GM20431 (cell line): ENCODE measurements around the gene EPHB6.

Experiments
- in situ Hi-C: fragments of 300-500 bp; cut with MseI, MboI; formaldehyde crosslinking; loops from one replicate; pipeline ENCODE4 v1.15.0; 2020; ENCODE audit warnings: low sequenced_read_pairs; ENCODE audit not compliant: unreplicated experiment

Gene EPHB6

DNA sequence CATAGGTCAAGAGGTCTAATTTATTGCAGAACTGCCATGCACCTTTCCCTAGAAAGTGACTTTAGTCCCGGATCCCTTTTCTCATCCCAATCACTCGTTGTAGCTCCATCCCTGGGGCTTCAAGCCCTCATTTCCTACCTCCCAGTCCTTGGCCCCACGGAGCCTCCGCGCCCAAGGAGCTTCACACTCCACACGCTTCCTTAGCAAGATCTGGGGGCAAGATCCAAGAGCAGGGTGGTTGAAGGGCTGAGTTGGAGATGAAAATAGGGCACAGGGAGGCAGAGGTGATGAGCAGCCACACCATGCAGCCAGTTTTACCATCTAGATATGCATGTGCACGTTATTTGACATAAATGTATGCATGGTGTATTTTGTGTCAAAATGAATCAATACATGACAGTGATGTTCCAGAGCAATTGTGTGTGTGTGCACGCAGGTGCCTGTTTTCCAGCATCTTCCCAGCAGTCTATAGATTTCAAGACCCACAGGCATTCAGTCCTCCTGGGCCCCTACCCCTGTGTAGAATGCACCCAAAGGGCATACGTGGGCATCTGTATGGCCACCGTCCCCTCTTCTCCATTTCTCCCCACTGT lies 36.7 kb downstream of the EPHB6 start:
- in situ Hi-C loops: loop anchor here (25.0 kb wide), 1 partner anchor 321 kb away; the partner anchor contains the start of gene TAS2R40

DNA sequence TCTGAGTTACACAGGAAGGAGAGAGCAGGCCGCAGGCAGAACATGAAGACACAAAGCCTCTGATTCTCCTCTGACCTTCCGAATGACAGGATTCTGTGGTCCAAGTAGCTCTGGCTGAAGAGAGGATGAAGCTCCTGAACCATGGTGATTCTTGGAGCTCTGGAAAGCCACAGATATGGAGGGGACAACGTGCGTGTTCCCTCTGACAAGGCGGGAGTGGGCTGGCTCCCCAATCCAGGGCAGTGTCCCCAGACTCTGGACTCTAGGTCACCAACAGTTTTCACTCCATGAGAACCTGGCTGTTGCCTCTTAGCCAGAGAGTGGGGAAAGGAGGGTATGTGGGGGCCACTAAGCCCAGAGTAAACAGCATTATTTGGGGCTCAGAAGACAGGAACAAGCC lies 38.1 kb downstream of the EPHB6 start:
- in situ Hi-C loops: loop anchor here (25.0 kb wide), 1 partner anchor 319 kb away; the partner anchor contains the start of gene TAS2R40

DNA sequence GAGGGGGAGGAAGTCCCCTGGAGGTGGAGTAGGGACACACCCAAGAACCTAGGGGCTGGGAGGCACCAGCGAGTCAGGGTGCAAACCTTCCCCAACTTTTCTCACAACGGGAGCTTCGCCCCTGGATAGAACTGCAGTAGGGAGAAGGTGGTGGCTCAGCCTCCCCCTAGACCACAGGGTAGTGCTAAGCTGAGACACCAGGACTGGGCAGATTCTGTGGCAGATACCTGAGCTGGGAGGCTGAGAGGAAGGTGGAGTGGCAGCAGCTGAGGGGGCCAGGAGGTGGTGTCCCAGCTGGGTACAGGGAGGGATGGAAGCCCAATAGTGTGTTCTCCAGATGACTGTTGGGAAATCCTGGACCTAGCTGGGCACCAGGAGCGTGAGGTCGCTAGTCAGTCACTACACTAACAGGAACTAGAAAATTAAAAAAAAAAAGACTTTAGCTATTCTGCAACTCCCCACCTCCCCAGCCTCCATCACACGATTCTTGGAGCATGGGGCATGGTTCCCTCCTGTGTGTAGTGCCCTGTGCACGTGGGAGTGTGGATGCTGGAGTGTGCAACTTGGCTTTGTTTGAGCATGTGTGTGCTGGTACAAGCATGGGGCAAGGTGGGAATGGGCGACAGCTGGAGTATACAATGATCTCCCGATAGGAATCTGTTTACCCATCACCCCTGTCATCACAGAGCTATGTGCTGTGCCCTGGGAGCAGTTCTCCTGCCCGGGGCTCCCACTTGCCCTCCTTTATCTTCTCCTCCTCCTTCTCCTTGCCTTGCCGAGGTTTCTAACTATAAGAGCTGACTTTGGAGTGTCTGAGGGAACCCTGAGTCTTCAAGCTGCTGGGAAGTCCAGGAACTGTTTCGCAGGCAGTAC lies 39.5 kb downstream of the EPHB6 start:
- in situ Hi-C loops: loop anchor here (25.0 kb wide), 1 partner anchor 318 kb away; the partner anchor contains the start of gene TAS2R40

DNA sequence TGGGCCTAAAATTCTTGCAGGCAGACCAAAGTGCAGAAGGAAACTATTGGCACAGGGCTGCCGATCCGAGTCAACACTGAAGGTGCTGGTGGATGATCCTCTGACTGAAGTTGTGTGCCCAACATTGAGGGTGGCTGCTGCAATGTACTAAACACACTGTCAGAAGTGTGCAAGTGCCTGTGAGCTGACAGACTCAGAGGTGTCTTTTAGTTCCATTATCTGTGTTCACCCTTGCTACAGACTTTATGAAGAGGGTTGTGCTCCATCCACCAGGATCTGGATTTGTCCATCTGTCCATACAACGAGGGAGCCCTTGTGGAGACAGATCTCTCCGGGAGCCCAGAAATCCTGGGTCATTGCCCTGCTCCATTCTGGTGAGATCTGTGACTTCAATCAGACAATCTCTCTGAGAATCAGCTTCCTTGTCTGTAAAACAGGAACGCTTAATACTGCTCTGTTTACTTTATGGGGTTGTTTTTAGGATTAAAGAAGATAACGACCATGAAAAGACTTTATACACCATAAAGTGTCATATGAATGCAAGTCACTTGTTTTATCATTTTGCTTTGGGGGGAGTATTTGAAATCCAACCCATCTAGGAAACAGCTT lies 40.2 kb downstream of the EPHB6 start:
- in situ Hi-C loops: loop anchor here (25.0 kb wide), 1 partner anchor 317 kb away; the partner anchor contains the start of gene TAS2R40

DNA sequence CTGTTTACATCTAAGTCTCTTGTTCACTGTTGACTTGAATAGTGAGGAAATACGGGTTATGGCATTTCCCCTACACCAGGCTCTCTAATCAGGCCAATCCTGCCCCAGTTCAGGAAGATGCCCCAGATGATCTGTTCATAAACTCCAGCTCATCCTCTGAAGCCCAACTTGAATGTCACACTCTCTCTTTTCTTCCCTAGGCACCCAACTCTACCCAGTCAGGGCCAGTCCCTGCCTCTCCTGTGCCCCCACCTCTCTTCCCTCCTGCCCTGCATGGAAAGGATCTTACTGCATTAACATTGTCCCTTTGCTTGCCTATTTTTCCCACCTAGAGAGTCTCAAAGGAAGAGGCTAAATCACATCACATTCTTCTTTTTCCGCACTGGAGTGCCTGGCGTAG lies 41.3 kb downstream of the EPHB6 start:
- in situ Hi-C loops: loop anchor here (25.0 kb wide), 1 partner anchor 316 kb away; the partner anchor contains the start of gene TAS2R40

DNA sequence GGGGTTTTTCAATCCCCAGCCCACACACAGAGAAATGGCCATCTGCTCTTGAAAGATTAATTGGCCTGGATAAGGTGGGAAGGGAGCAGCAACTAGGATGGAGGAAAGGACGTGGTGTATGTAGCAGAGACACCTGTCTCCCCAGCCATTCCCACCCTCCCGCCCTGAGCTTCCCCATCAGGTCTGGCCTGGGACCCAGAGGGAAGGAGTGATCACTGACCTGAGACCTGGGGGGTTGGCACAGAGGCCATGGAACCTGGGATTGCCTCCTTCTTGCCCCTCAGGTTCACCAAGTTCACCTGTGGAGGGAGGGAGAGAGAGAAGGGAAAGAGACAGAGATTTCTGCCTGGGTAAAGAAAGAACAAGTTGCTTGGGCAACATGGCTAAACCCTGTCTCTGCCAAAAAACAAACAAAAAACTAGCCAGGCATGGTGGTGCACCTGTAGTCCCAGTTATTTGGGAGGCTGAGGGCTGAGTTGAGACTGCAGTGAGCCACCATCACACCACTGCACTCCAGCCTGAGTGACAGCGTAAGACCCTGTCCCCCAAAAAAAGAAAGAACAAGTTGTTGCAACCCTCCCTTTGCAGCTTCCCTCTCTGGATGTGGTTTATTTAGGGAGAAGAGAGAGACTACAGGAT lies 42.0 kb downstream of the EPHB6 start:
- in situ Hi-C loops: loop anchor here (25.0 kb wide), 1 partner anchor 315 kb away; the partner anchor contains the start of gene TAS2R40

DNA sequence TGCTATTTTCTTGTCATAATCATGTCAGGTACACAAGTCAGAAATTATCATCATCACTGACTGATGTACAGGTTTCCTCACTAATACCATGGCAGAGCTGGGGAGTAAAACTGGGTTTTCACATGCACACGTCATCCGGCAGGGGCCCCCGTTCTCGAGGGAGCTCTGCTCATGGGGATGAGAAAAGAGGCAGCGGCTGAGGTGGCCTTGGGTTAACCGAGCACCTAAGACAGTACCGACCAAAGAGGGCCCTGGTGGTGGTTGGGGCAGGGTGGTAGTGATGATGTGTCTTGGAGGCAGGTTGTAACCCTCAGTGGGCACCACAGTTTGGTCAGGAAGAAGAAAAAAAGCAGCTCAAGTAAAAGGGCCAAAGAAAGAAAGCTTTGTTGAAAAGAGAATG lies 42.8 kb downstream of the EPHB6 start:
- in situ Hi-C loops: loop anchor here (25.0 kb wide), 1 partner anchor 315 kb away; the partner anchor contains the start of gene TAS2R40

DNA sequence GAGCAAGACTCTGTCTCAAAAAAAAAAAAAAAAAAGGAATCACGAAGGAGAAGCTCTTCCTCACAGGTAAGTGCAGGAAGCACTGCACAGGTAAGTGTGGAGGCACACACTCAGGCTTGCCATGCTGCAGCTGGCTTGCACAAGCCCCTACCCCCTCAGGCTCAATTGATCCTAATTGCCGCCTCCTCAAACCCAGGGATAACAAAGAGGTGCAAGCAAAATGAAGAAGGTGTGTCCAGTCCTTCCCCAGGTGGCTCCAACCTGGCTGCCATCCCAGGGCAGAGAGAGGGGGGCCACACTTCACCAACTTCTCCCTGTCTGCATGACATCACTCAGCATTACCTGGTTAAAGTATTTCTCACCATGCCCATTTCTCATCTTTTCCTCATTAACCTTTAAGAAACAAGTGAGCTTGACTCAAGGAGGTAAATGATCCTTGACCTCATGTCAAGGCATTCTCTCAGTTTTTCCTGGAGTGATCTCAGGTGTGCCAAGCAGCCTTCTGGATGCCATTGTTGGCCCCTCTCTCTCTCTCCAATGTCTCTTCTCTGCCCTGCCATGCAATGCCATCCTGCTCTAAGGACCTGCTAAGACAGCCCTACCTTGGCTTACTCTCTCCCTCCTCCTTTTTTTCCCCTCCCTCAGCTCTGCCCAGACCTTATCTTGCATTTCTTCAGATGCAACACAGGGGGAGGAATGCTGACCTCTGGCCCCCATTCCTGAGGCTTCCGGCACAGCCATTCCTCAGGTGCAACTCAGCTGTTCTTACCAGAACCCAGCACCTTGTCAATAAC lies 43.7 kb downstream of the EPHB6 start:
- in situ Hi-C loops: loop anchor here (25.0 kb wide), 1 partner anchor 314 kb away; the partner anchor contains the start of gene TAS2R40

DNA sequence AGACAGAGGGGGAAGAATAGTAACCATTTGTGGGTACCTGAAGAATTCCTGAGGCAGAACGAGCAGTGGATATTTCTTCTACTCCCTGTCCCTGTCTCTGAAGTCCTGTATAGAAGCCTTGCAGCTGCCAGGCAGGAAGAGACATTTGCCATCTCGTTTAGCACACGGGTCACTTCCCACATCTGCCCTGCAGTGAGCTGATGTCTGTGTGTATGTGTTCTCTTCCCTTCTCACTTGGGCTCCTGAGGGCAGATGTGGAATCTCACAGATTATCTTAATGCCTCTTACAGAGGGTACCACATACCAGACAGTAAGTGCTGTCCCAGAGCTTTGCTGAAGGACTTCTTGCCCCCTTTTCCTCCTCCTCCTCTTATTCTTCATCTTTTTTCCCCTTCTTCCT lies 44.8 kb downstream of the EPHB6 start:
- in situ Hi-C loops: loop anchor here (25.0 kb wide), 1 partner anchor 313 kb away; the partner anchor contains the start of gene TAS2R40

DNA sequence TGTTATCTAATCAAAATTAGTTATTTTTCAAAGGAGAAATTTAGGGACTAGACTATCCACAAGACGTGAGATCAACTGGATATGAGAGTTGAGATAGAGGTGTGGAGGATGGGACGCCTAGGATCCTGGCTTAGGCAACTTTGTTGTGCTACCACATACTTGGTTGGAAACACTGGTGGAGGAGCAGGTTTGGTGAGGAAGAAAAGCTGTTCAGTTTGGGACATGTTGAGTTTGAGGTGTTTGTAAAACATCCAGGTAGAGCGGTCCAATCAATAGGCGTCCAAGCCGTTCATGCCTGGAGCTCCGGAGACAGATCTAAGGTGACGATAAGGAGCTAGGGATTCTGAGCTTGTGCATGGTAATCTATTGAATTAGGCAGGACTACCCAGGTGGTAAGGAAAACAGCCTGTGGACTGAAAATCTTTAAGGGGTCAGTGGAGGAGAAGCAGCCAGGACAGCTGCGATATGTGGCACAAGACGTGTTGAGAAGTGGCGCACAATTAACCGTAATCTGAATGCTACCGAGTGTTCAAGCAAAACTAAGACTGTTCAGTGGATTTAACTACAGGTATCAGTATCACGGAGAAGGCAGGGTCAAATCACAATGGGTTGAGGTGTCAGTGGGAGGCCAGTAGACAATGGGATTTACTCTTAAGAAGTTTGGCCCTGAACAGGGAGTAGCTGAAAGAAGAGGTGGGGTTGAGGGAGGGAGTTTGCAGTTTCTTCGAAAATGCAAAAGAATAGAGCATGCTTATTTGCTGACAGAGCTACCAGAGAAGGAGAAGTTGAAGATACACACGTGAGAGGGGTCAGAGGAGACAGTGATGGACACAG lies 46.8 kb downstream of the EPHB6 start:
- in situ Hi-C loops: no loop called here

DNA sequence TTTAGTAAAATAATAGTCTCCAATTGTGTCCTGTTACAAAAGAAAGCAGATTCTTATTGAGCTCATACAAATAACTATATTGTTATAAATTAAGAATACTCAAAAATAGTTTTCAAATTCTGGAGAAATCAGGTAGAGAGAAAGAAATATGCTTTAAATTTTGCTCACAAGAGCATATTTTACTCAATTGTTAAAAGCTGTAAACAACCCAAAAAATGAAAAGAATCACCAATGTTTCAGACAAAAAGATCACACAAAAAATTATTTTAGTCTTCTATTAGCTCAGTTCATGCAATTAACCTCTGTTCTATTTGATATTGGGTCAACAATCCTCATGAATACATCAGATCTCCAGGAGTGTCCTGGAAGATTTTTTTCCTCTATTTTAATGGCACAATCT lies 49.3 kb downstream of the EPHB6 start:
- in situ Hi-C loops: no loop called here

DNA sequence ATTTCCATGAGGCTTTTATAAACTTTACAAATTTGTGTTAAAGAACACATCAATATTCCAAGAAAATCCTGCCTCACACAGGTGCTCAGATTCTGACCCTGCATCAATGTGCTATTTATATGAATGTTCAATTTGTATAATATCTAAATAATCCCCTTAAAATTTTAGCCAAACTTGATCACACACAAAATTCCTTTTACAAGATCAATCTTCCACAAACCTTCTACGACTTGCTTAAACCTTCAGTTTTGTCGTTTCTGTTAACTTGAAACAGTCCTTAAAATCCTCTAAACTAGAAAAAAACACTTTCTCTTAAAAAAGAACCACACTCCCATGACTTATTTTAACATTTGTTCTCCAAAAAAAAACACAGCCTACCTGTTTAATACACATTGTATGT lies 50.9 kb downstream of the EPHB6 start:
- in situ Hi-C loops: no loop called here

DNA sequence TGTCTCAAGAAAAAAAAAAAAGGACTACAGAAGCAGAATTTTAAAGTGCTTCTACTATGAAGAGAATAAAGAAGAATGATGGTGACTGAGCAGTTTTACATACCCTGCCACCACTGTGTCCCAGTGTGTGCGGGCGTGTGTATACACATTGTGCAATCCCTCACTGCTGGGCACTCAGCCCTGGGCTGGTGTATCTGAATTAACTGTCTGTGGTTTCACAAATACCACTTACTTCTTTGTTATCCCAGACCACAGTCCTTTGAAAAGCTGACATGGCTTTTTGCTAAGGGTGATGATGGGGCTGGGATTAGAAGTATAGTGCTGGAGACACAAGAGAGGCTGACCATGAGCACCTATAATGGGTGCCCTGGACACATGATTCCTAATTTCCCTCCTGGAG lies 51.8 kb downstream of the EPHB6 start:
- in situ Hi-C loops: no loop called here

DNA sequence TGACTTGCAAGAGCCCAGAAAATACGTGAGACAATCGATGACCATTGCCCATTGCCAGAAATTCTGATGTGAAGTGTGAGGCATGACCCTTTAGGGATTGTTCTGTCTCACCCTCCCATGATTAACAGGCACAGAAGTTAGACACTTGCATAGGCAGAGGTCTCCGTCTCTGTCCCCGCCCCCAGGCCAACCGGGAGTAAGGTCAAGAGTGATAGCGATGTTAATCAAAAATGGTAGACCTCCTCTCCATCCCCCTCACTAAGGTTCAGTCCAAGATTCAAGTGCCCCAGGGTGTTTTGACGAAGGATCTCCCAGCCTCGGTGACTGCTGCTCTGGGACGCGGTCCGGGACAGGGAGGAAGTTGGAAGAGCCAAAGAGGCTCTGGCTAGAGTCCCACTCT lies 53.4 kb downstream of the EPHB6 start:
- in situ Hi-C loops: no loop called here

DNA sequence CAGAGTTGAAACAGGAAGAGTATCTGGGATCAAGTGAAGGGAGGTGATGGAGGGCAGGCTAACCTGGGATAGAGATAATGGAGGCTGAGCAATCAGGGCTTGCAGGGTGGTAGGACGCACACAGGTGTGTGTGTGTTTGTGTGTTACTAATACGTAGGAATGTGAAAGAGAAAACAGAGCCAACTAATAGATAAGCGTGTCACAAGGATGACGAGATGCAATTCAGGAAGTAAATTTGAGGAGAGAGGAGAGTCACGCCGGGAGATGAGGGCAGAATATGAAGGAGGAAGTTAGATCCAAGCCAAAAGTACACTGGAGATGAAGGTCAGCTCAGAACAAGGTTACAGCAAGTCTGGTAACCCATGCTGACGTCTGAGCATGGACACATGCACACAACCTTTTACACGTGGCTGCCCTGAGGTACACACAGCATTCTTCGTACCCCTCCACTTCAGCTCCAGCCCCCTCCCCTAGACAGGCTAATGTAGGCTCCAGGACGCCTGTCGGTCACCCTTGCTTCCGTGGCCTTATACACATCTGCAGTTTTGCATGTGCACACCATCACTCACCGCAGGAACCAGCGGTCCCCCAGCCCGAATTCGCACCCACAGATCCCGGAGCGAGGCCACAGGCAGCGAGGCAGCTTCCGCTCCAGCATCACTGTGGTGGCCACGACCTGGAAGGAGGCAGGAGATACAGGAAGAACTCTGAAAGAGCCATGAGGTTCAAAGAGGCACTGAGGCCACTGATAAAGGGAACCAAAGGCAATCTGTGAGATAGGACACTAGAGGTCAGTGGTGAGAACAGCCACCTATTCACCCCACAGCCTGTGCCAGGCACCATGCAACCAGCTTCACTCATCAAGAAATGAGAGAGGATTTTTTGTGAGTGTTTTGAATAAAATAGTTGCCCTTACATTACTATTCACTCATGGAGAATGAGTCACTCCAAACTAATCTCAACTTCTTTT lies 54.3 kb downstream of the EPHB6 start:
- in situ Hi-C loops: no loop called here

DNA sequence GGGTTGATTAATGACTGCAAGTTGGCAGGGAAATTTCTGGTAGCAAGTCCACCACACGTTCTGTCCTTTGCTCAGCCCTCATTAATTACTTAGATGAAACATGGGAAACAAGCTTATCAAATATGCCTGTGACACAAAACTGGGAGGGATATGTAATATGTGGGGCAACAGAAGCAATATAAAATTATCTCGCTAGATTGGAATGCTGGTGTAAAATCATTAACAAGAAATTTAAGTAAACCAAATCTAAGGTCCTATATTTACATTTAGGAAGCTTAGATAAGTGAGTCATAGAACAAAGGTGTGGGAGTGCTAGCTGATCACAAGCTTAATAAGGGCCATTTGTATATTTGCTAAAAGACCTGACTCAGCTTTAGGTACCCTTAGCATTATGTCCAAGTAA lies 55.2 kb downstream of the EPHB6 start:
- in situ Hi-C loops: no loop called here

DNA sequence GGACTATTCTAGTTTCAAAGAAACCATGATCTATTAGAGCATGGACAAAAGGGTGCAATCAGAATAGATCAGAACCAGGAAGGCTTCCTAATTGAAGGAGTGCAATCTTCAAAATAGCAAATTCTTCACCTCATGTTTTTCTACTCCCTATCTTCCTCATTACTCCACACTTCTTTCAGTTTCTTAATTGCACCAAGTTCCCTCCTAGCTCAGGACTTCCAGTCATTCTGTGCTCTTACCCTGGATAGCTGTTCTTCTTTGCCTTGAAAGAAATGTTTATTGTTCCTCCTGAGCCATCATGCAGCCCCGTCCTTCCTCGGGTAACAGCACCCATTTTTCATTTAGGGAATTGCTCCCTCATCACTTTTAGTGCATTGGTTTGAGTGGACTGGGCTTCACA lies 55.6 kb downstream of the EPHB6 start:
- in situ Hi-C loops: no loop called here
